ENCODE data around the gene MBTD1. TPM values are rescaled to one million over a fixed set of nuclear protein-coding genes. Genes with fewer than 3 reads are reported as not detected.

The MBTD1 gene
- polyA plus RNA-seq, 1 of the 3 experiments (the other 2 are of a cell fraction), result 4.6 TPM

DNA sequence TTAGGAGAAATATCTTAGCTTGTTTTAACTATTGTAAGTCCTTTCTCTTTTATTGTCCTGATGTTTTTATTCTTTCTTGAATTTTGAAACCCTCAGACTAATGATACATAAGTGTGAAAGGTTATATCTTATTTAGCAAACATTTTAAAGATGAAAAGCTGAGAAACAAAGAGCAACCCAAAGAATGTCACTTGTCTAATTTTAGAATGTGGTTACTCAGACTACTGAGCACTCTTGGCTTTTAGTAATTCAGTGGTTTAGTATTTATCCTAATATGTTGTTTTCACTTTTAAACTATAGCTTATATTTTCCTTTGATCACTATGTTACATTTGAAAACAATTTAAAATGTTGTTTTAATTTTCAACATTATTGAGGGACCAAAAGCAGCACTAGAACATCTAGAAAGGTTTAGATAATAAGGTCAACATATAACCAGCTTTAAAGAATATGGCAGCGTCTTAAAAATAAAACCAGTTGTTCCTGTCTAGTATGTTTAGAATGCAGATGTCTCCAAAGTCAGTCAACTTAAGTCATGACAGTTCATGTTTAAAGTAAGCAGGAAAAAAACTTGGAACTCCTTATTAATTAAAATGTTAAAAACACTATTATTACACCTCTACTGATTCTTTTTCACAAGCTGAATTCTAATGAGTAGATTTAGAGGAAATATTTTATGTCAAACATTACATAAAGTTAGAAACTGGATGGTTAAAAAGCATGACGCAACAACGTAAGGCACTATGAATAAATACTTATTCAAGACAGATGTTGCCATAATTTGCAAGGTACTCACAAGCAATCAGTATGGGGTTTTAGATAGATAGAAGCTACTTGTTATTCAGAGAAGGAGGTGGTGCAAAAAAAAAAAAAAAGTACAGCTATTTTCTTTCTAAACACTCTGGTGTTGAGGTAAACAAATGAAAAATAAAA lies 2.4 kb downstream of the MBTD1 start:
- H3K9me3 ChIP-seq, result no peaks in the 10 kb centered on the region
- no peaks in the 10 kb centered on the region for H3K27me3 ChIP-seq (ENCODE audit: insufficient read depth)
- H2AFZ ChIP-seq (ENCODE audit: low read depth), result no peak overlapping the region
- 84% methylated on average over 3 of the region's 3 CpGs for WGBS (ENCODE audit: low lambda C conversion rate)
- peak overlapping the region; percentile 83; the same call in 1 of the 2 replicates for H3K9ac ChIP-seq
- H3K9me2 ChIP-seq, result no peaks in the 10 kb centered on the region
- no peak for DNase-seq
- H4K20me1 ChIP-seq (ENCODE audit: insufficient read depth), result peaks cover 38% of the 10 kb centered on the region
- H3K27ac ChIP-seq (ENCODE audit: low read depth in 2 of 2, low read length in 1 of 2), result 0 out of 4 replicates have a peak overlapping the region, but pooled peaks of 1 of the 2 experiments have one; percentile 0
- peaks cover 13 to 31% of the 10 kb centered on the region in 2 experiments; a peak in 3 of 4 replicates for H3K4me1 ChIP-seq (ENCODE audit: control insufficient read depth in 1 of 2, insufficient read depth in 2 of 2, low read depth in 1 of 2, low read length in 1 of 2)
- H3F3A ChIP-seq (replicated peaks; ENCODE audit: insufficient read depth), result no peaks in the 10 kb centered on the region
- peak overlapping the region; percentile 95 for H3K4me2 ChIP-seq
- H3K4me3 ChIP-seq (ENCODE audit: low read depth in 2 of 2, low read length in 1 of 2), result peak overlapping the region in 1 of 2 experiments; percentile 87; a peak in 1 of 4 replicates
- CTCF ChIA-PET, result interaction anchor here (0.8 to 1.7 kb wide), 6 partner anchors 10 to 104 kb away, joined by 3 to 7 read pairs (median 4); partner anchors contain the start of gene NME1
- peaks cover 47 to 49% of the 10 kb centered on the region in 2 experiments for H3K36me3 ChIP-seq (replicated peaks in 1 of 2; ENCODE audit: control insufficient read depth in 1 of 2, insufficient read depth in 2 of 2, low read length in 1 of 2)
- peaks cover 94% of the 10 kb centered on the region for H3K79me2 ChIP-seq (ENCODE audit: insufficient read depth)
- POLR2A ChIA-PET, result no interaction called here
- TF ChIP-seq FOSL2 (IDR thresholded peaks at IDR 0.05; ENCODE audit: borderline replicate concordance, low read depth) (no peak), CTCF (IDR thresholded peaks at IDR 0.05) (no peak)

GRCh38 chr17:51256101-51256500 lies 3.7 kb downstream of the MBTD1 start:
- Histone ChIP-seq H3K27me3 (ENCODE audit: insufficient read depth) (no peaks in the 10 kb centered on the region), H4K20me1 (ENCODE audit: insufficient read depth) (peaks cover 27% of the 10 kb centered on the region), H3K9ac (no peak overlapping the region), H3K9me3 (no peaks in the 10 kb centered on the region), H3F3A (replicated peaks; ENCODE audit: insufficient read depth) (peaks cover 2% of the 10 kb centered on the region), H3K79me2 (ENCODE audit: insufficient read depth) (peaks cover 93% of the 10 kb centered on the region), H3K36me3 (replicated peaks in 1 of 2; ENCODE audit: control insufficient read depth in 1 of 2, insufficient read depth in 2 of 2, low read length in 1 of 2) (peaks cover 58 to 60% of the 10 kb centered on the region in 2 experiments), H3K4me2 (no peak overlapping the region), H3K4me3 (ENCODE audit: low read depth in 2 of 2, low read length in 1 of 2) (no peak overlapping the region), H2AFZ (ENCODE audit: low read depth) (no peak overlapping the region), H3K9me2 (no peaks in the 10 kb centered on the region), H3K4me1 (ENCODE audit: control insufficient read depth in 1 of 2, insufficient read depth in 2 of 2, low read depth in 1 of 2, low read length in 1 of 2) (peaks cover 20 to 26% of the 10 kb centered on the region in 2 experiments; a peak in 3 of 4 replicates), H3K27ac (ENCODE audit: low read depth in 2 of 2, low read length in 1 of 2) (no peak overlapping the region)
- 90% methylated on average over 3 of the region's 3 CpGs for WGBS (ENCODE audit: low lambda C conversion rate)
- no peak for DNase-seq
- ChIA-PET POLR2A (no interaction called here), CTCF (interaction anchor here (1.0 to 1.5 kb wide), 2 partner anchors 16 to 103 kb away, joined by 3 to 7 read pairs; partner anchors contain the start of gene NME1)
- TF ChIP-seq SMC3 (IDR thresholded peaks at IDR 0.05; ENCODE audit: low read depth, low read length) (no peak), ZBTB33 (IDR thresholded peaks at IDR 0.05; ENCODE audit: borderline replicate concordance, low read depth) (no peak), REST (IDR thresholded peaks at IDR 0.05; ENCODE audit: low read depth, low read length) (no peak), GATA2 (CRISPR knock-in tag; IDR thresholded peaks at IDR 0.05) (no peak), CTCF (IDR thresholded peaks at IDR 0.05) (no peak), TEAD4 (IDR thresholded peaks at IDR 0.05; ENCODE audit: borderline replicate concordance, insufficient read depth) (no peak), FOXJ3 (CRISPR knock-in tag; IDR thresholded peaks at IDR 0.05) (no peak), RCOR1 (IDR thresholded peaks at IDR 0.05; ENCODE audit: low read length) (no peak), NFIC (IDR thresholded peaks at IDR 0.05; ENCODE audit: borderline replicate concordance) (no peak), FOSL2 (IDR thresholded peaks at IDR 0.05; ENCODE audit: borderline replicate concordance, low read depth) (no peak), MXI1 (IDR thresholded peaks at IDR 0.05; ENCODE audit: low read depth, low read length) (no peak)
- TF ChIP-seq, protein P1, sequence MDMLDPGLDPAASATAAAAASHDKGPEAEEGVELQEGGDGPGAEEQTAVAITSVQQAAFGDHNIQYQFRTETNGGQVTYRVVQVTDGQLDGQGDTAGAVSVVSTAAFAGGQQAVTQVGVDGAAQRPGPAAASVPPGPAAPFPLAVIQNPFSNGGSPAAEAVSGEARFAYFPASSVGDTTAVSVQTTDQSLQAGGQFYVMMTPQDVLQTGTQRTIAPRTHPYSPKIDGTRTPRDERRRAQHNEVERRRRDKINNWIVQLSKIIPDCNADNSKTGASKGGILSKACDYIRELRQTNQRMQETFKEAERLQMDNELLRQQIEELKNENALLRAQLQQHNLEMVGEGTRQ (IDR thresholded peaks at IDR 0.05; ENCODE audit: borderline replicate concordance, low read depth, low read length), result no peak

All from SK-N-SH (cell line).